H1 (cell line): ENCODE measurements around the gene BNC2. TPM values are rescaled to one million over a fixed set of nuclear protein-coding genes. Genes with fewer than 3 reads are reported as not detected.

Source experiments
- BCL11A ChIP-seq, 2 experiments: IDR thresholded peaks; one replicate each; pipeline ENCODE4 v1.6.1; 2011; ENCODE audit warnings: low read depth in 2 of 2, low read length in 2 of 2, mild to moderate bottlenecking in 2 of 2
- CBX5 ChIP-seq: fragments of 300-800, 300-1000 bp; sonication (generic); IDR thresholded peaks from 2 replicates; pipeline ENCODE4 v1.7.1; 2016; ENCODE audit warnings: antibody characterized with exemption, low read length, low read depth
- MAFK ChIP-seq: IDR thresholded peaks from 2 replicates; pipeline ENCODE4 v1.6.1; 2012; ENCODE audit warnings: low read depth, mild to moderate bottlenecking, improper control_type of control experiment, low read length
- POLR2AphosphoS5 ChIP-seq: IDR thresholded peaks from 2 replicates; pipeline ENCODE4 v1.6.1; 2011; ENCODE audit warnings: low read depth, low read length
- polyA plus RNA-seq, 7 experiments: library from polyadenylated mRNA; depleted of rRNA in 3 of 7; stranded (reverse) in 5 of 7; unstranded in 2 of 7; fragments of >200 nt in 5 of 7; fragments of 200-250 nt in 2 of 7; gene quantifications; 1 replicate in 5 of 7; 2 replicates in 1 of 7; 4 replicates in 1 of 7; pipeline versions ENCODE4 v1.2.1 to v1.2.3, GENCODE V29; 2011 to 2013; ENCODE audit warnings: missing spikeins in 2 of 7, mixed read lengths in 2 of 7
- total RNA-seq: library from RNA; stranded (reverse); fragmentation: NEBNext Ultra II Directional; extraction: Animal tissue kit (Norgen Biotek cat#: 25700); gene quantifications from 2 replicates; pipeline ENCODE4 v1.2.1, GENCODE V29; 2021
- TF ChIP-seq, protein P1 (sequence below), 3 experiments: IDR thresholded peaks; 1 replicate in 2 of 3; 2 replicates in 1 of 3; pipeline versions ENCODE4 v1.5.1 to v1.6.1; 2011; ENCODE audit warnings: low read length in 3 of 3, mild to moderate bottlenecking in 3 of 3, inconsistent platforms in 2 of 3, low read depth in 1 of 3, moderate library complexity in 1 of 3; ENCODE audit not compliant: insufficient read depth in 1 of 3; ENCODE audit errors: control extremely low read depth in 1 of 3

Gene BNC2
- total and polyA plus RNA-seq, 2 of the 8 experiments (the other 6 are each of a cell fraction or from before 2014, with no cell fraction given), result 16.0 to 26.8 TPM

GRCh38 chr9:16801871-16802466, 68.5 kb downstream of the BNC2 start (continued):
- TF ChIP-seq BCL11A (IDR thresholded peaks at IDR 0.05; ENCODE audit: low read depth in 2 of 2, low read length in 2 of 2) (no peak), CBX5 (no peak), MAFK (no peak), POLR2AphosphoS5 (no peak)
- TF ChIP-seq, protein P1, sequence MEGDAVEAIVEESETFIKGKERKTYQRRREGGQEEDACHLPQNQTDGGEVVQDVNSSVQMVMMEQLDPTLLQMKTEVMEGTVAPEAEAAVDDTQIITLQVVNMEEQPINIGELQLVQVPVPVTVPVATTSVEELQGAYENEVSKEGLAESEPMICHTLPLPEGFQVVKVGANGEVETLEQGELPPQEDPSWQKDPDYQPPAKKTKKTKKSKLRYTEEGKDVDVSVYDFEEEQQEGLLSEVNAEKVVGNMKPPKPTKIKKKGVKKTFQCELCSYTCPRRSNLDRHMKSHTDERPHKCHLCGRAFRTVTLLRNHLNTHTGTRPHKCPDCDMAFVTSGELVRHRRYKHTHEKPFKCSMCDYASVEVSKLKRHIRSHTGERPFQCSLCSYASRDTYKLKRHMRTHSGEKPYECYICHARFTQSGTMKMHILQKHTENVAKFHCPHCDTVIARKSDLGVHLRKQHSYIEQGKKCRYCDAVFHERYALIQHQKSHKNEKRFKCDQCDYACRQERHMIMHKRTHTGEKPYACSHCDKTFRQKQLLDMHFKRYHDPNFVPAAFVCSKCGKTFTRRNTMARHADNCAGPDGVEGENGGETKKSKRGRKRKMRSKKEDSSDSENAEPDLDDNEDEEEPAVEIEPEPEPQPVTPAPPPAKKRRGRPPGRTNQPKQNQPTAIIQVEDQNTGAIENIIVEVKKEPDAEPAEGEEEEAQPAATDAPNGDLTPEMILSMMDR (IDR thresholded peaks at IDR 0.05; ENCODE audit: control extremely low read depth in 1 of 3, insufficient read depth in 1 of 3, low read depth in 1 of 3, low read length in 3 of 3), result no peak
